SK-N-SH (cell line): Measurements from ENCODE around the gene TJP1. TPM values are rescaled to one million over a fixed set of nuclear protein-coding genes. Genes with fewer than 3 reads are reported as not detected.

ENCODE experiments used
- CTCF ChIA-PET: fragments of 300-600, 350-600 bp; formaldehyde crosslinking; extraction: SDS; loops from one replicate; lab custom pipeline; 2021; lab: Yijun Ruan, JAX
- POLR2A ChIA-PET: fragments of 350-600 bp; sonication (Branson Sonifier 250); formaldehyde crosslinking; extraction: SDS; loops from one replicate; lab custom pipeline; 2020; ENCODE audit warnings: antibody characterized with exemption, inconsistent platforms; lab: Yijun Ruan, JAX
- DNase-seq: peaks from one replicate; pipeline ENCODE4 v3.0.0; 2012
- H2AFZ ChIP-seq: fragments of 200-600 bp; sonication (generic); 2 replicates; pipeline ENCODE4 v1.8.1; 2016; ENCODE audit warnings: antibody characterized with exemption, mild to moderate bottlenecking, low read depth
- H3F3A ChIP-seq: fragments of 200-600 bp; sonication (generic); replicated peaks from 2 replicates; pipeline ENCODE3; 2016; ENCODE audit warnings: antibody characterized with exemption, mild to moderate bottlenecking; ENCODE audit not compliant: insufficient read depth
- H3K27ac ChIP-seq, 2 experiments: fragments of 200-500 bp in 1 of 2; fragments of 200-600 bp in 1 of 2; sonication (Bioruptor generic) in 1 of 2; sonication (generic), shearing (Covaris generic) in 1 of 2; 2 replicates each; pipeline versions ENCODE4 v1.5.1 to v1.6.1; 2014 to 2016; ENCODE audit warnings: low read depth in 2 of 2, inconsistent platforms in 1 of 2, low read length in 1 of 2, mild to moderate bottlenecking in 1 of 2, mixed read lengths in 1 of 2
- H3K27me3 ChIP-seq: fragments of 200-600 bp; sonication (generic), shearing (Covaris generic); 2 replicates; pipeline ENCODE4 v1.6.1; 2016; ENCODE audit warnings: mixed run types; ENCODE audit not compliant: insufficient read depth
- H3K36me3 ChIP-seq, 2 experiments: fragments of 200-500 bp in 1 of 2; fragments of 200-600 bp in 1 of 2; sonication (Bioruptor generic) in 1 of 2; sonication (generic) in 1 of 2; replicated peaks in 1 of 2; 2 replicates each; pipeline versions ENCODE3 to v1.5.1; 2014 to 2016; ENCODE audit warnings: low read length in 1 of 2, mild to moderate bottlenecking in 1 of 2; ENCODE audit not compliant: insufficient read depth in 2 of 2, control insufficient read depth in 1 of 2
- H3K4me1 ChIP-seq, 2 experiments: fragments of 200-500 bp in 1 of 2; fragments of 200-600 bp in 1 of 2; sonication (Bioruptor generic) in 1 of 2; sonication (generic), shearing (Covaris generic) in 1 of 2; 2 replicates each; pipeline versions ENCODE4 v1.5.1 to v1.6.1; 2014 to 2016; ENCODE audit warnings: low read depth in 1 of 2, low read length in 1 of 2, mixed run types in 1 of 2; ENCODE audit not compliant: insufficient read depth in 2 of 2, control insufficient read depth in 1 of 2
- H3K4me2 ChIP-seq: fragments of 200-600 bp; sonication (generic), shearing (Covaris generic); 2 replicates; pipeline ENCODE4 v1.6.1; 2017; ENCODE audit warnings: mixed run types
- H3K4me3 ChIP-seq, 2 experiments: fragments of 200-500 bp in 1 of 2; fragments of 200-600 bp in 1 of 2; sonication (Bioruptor generic) in 1 of 2; sonication (generic), shearing (Covaris generic) in 1 of 2; 2 replicates each; pipeline versions ENCODE4 v1.5.1 to v1.8.1; 2014 to 2016; ENCODE audit warnings: low read depth in 2 of 2, inconsistent platforms in 1 of 2, low read length in 1 of 2, mild to moderate bottlenecking in 1 of 2, mixed read lengths in 1 of 2, moderate library complexity in 1 of 2
- H3K79me2 ChIP-seq: fragments of 200-600 bp; sonication (generic); 2 replicates; pipeline ENCODE4 v1.8.1; 2017; ENCODE audit warnings: mild to moderate bottlenecking; ENCODE audit not compliant: insufficient read depth
- H3K9ac ChIP-seq: fragments of 200-600 bp; sonication (generic); 2 replicates; pipeline ENCODE4 v1.6.1; 2017; ENCODE audit warnings: mixed run types
- H3K9me2 ChIP-seq: fragments of 200-600 bp; sonication (generic); 2 replicates; pipeline ENCODE4 v1.6.1; 2017; ENCODE audit warnings: mixed run types
- H3K9me3 ChIP-seq: fragments of 200-600 bp; sonication (generic); 2 replicates; pipeline ENCODE4 v1.6.1; 2017; ENCODE audit warnings: mixed run types, mild to moderate bottlenecking, moderate library complexity
- H4K20me1 ChIP-seq: fragments of 200-600 bp; sonication (generic); 2 replicates; pipeline ENCODE4 v1.6.1; 2017; ENCODE audit warnings: mild to moderate bottlenecking, mixed run types; ENCODE audit not compliant: insufficient read depth
- EP300 ChIP-seq, 2 experiments: IDR thresholded peaks; 2 replicates each; pipeline versions ENCODE4 v1.4.0 to v1.6.1; 2012; ENCODE audit warnings: borderline replicate concordance in 1 of 2, low read depth in 1 of 2, low read length in 1 of 2
- EZH2phosphoT487 ChIP-seq: fragments of 200-600 bp; sonication (generic); IDR thresholded peaks from 2 replicates; pipeline ENCODE4 v1.6.1; 2017; ENCODE audit warnings: low read depth, mixed run types, mild to moderate bottlenecking, antibody characterized with exemption, moderate library complexity, borderline replicate concordance
- MAX ChIP-seq: IDR thresholded peaks from 2 replicates; pipeline ENCODE4 v1.4.0; 2012; ENCODE audit warnings: low read depth
- MXI1 ChIP-seq: IDR thresholded peaks from 2 replicates; pipeline ENCODE4 v1.6.1; 2012; ENCODE audit warnings: mild to moderate bottlenecking, low read depth, low read length, improper control_type of control experiment
- PBX3 ChIP-seq: IDR thresholded peaks from 2 replicates; pipeline ENCODE4; 2012
- RAD21 ChIP-seq: IDR thresholded peaks from 2 replicates; pipeline ENCODE4 v1.6.1; 2012; ENCODE audit warnings: mild to moderate bottlenecking, low read length
- RXRA ChIP-seq: IDR thresholded peaks from 2 replicates; pipeline ENCODE4 v1.4.0; 2012; ENCODE audit warnings: low read depth, mild to moderate bottlenecking, borderline replicate concordance
- SIN3A ChIP-seq: IDR thresholded peaks from 2 replicates; pipeline ENCODE4 v1.6.1; 2012; ENCODE audit warnings: low read depth, mild to moderate bottlenecking, low read length, moderate library complexity, borderline replicate concordance
- TCF12 ChIP-seq: IDR thresholded peaks from 2 replicates; pipeline ENCODE4 v1.4.0; 2012
- TEAD4 ChIP-seq: IDR thresholded peaks from 2 replicates; pipeline ENCODE4 v1.4.0; 2012; ENCODE audit warnings: mild to moderate bottlenecking, borderline replicate concordance; ENCODE audit not compliant: insufficient read depth
- WGBS: methylation state at CpG from one replicate; pipeline ENCODE4 v1.1.6; 2017; ENCODE audit warnings: low lambda C conversion rate; 5-methylcytosine and 5-hydroxymethylcytosine counted together
- polyA plus RNA-seq, 3 experiments: library from polyadenylated mRNA; depleted of rRNA; stranded (reverse); fragments of >200 nt; gene quantifications; 2 replicates each; pipeline ENCODE4 v1.2.3, GENCODE V29; 2012

Gene TJP1
- polyA plus RNA-seq, 1 of the 3 experiments (the other 2 are of a cell fraction), result 17.5 TPM

GRCh38 chr15:29681166-29681845, 141.0 kb downstream of the TJP1 start:
- Histone ChIP-seq H3K27me3 (no peaks in the 10 kb centered on the region), H3K79me2 (no peaks in the 10 kb centered on the region), H3K27ac (no peak overlapping the region), H2AFZ (no peak overlapping the region), H3K9ac (no peak overlapping the region), H3K4me3 (no peak overlapping the region), H3K9me2 (no peaks in the 10 kb centered on the region), H3K9me3 (no peaks in the 10 kb centered on the region), H4K20me1 (no peaks in the 10 kb centered on the region), H3F3A (peaks cover 23% of the 10 kb centered on the region), H3K4me1 (peaks cover 7 to 17% of the 10 kb centered on the region in 2 experiments; a peak in 3 of 4 replicates), H3K36me3 (no peaks in the 10 kb centered on the region), H3K4me2 (no peak overlapping the region)
- POLR2A ChIA-PET, result no interaction called here
- no peak for DNase-seq
- 95% methylated on average over 15 of the region's 15 CpGs for WGBS
- CTCF ChIA-PET, result interaction anchor here (0.6 to 1.3 kb wide), 4 partner anchors 20 to 982 kb away, joined by 3 to 4 read pairs (median 3); no protein-coding TSS in a partner anchor
- TF ChIP-seq MXI1 (no peak), EP300 (IDR thresholded peaks at IDR 0.05; ENCODE audit: borderline replicate concordance in 1 of 2, low read depth in 1 of 2, low read length in 1 of 2) (no peak), RXRA (no peak), MAX (no peak), EZH2phosphoT487 (no peak), TEAD4 (no peak), PBX3 (no peak), SIN3A (no peak)
- TF ChIP-seq, all 33 proteins: peak for 0

GRCh38 chr15:29680465-29681165, 141.7 kb downstream of the TJP1 start:
- Histone ChIP-seq H3K79me2 (no peaks in the 10 kb centered on the region), H3K27ac (no peak overlapping the region), H3K9ac (no peak overlapping the region), H3K4me2 (no peak overlapping the region), H3K4me1 (peaks cover 7 to 14% of the 10 kb centered on the region in 2 experiments; a peak in 3 of 4 replicates), H3K27me3 (no peaks in the 10 kb centered on the region), H3K4me3 (no peak overlapping the region), H2AFZ (no peak overlapping the region), H4K20me1 (no peaks in the 10 kb centered on the region), H3K9me2 (no peaks in the 10 kb centered on the region), H3F3A (peaks cover 18% of the 10 kb centered on the region)
- 78% methylated on average over 12 of the region's 12 CpGs for WGBS
- TF ChIP-seq RAD21 (peak; percentile 23; the same call in 1 of the 2 replicates), TCF12 (no peak)
- TF ChIP-seq, all 33 proteins: peak for 1
- H3K9me3 ChIP-seq, result no peaks in the 10 kb centered on the region
- H3K36me3 ChIP-seq, result no peaks in the 10 kb centered on the region
- DNase-seq, result no peak
- CTCF ChIA-PET, result interaction anchor here (0.6 to 1.3 kb wide), 5 partner anchors 19 to 542 kb away, joined by 3 to 4 read pairs (median 3); no protein-coding TSS in a partner anchor
- POLR2A ChIA-PET, result no interaction called here
